DLD1 (cell line): ENCODE results near the gene SERPINH1.

Experiments
- in situ Hi-C: cut with HindIII; loops from 2 replicates; pipeline ENCODE4 v1.10.0; 2017; ENCODE audit warnings: low sequenced_read_pairs

Gene SERPINH1

GRCh38 chr11:75562048-75562835, at the start of gene SERPINH1:
Gene SERPINH1 (plus strand): TSS chr11:75562253. CDS start chr11:75566350, 4,097 bp downstream.
- in situ Hi-C loops: no loop called here

DNA sequence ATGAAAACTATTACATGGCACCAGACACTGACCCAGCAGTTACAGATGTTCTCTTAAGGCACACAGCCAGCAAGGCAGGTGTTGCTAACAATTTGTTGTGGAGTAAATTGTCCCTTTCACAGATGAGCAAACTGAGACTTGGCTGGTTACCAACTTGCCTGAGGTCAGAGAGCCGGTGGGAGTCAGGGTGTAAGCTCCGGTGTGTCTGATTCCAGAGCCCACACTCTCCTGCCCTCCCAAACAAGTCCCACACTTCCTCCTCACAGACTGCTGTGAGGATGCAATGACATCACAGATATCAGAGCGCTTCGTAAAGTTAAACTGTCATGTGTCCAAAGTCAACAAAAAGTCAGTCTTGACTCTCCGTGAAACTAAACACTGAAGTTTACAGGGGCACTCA, 48.8 kb upstream of the SERPINH1 start:
- in situ Hi-C loops: no loop called here

DNA sequence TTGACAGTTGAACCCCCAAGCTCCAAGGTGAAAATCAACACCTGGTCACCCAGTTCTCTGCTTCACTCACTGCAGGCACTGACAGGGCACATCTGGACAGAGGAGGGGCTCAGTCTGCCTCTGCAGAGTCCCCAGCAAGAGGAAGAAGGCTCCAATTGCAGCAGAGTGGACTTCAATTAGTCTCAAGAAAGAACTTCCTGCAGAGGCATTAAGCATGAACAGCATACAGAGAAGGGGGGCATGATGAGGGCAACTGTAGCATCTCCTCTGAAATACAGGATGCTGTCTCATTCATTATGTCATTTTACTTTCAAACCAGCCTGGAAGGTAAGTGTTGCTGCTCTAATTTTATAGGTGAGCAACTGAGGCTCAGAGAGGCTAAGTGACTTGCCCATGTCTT, 47.5 kb upstream of the SERPINH1 start:
- in situ Hi-C loops: no loop called here

GRCh38 chr11:75516140-75516539, 45.9 kb upstream of the SERPINH1 start:
- in situ Hi-C loops: no loop called here

DNA sequence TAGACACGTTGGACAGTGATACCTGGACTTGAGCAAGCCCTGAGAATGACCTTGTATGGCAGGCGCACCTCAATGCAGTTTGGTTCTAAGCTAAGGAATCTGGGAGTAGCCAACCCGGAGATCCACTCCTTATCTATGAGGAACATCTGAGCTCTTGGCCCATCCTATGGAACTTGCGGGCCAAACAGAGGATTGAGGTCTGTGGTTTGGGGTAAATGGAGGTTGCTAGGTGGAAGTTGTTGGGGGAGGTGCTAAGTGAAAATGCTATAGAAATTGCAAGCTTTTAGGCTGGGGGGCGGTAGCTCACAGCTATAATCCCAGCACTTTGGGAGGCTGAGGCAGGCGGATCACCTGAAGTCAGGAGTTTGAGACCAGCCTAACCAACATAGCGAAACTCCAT, 45.2 kb upstream of the SERPINH1 start:
- in situ Hi-C loops: no loop called here

DNA sequence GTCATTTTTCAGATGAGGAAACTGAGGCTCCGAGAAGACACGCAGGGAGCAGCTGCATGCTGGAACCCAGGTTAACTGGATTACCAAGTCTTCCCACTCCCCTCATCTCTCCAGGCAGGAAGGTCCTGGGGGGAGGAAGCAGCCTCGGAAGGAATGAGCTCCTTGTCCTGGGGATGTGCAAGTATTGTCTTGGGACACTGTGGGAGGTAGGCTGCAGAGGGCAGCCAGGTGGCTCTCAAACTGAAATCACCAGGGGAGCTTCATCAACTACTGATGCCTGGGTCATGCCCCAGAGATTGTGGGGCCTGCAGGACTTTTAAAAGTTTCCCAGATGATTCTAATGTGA, 43.9 kb upstream of the SERPINH1 start:
- in situ Hi-C loops: no loop called here

DNA sequence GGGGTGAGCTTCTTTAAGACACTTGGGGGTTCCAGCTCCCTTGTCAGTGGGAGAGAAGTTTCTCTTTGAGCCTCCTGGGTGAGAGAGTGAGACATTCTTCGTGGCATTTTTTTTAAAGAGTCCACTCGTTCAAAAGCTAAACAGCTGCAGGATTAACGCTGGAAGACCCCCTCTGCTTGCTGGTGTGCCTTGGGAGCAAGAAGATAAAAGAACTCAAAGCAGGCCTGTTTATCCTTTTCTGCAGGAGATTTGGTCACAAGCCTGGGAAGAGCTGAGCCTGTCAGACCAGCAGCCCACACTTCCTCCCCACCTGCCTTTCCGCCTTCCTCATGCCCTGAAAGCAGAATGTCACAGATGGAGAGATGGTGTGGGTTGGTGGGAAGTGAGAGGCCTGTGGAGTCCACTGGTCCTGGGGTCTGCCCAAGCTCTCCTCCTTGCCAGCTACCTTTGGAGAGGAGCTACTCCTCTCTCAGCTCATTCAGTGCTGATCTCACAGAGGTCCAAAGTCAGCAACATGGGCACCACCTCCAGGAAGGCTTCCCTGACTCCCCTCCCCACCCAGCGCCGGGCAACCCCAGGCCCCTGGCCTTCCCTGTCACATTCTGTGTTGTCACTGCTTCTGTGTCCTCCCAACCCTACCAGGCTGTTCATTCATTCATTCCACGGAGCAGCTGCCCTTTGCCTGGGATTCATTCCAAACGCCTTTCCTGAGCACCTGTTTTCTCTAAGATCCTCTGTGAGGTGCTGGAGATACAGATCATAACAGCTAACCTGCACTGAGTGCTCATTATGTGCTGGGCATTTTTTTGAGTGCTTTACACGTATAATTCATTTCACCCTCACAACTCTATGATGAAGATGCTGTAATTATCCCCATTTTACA, 43.0 kb upstream of the SERPINH1 start:
- in situ Hi-C loops: no loop called here

DNA sequence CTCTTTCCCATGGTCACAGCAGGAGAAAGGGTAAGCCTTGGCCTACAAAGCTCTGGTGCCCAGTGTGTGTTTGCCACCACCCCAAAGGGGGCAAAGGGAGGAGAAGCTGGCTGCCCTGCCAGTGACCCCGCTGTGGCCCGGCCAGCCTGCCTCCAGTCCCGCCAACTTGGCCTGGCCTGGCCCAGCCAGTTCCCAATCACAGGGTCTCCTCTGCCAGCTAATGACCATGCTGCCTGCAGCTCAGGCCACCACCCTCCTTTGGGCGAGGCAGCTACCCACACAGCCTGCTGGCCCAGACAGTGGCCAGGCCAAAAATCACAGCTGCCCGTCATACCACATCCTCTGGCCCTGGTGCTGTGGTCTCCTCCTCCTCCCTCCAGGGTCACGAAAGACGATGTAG, 41.4 kb upstream of the SERPINH1 start:
- in situ Hi-C loops: loop anchor here (5.0 kb wide), 1 partner anchor 77 kb away; no protein-coding TSS in a partner anchor

DNA sequence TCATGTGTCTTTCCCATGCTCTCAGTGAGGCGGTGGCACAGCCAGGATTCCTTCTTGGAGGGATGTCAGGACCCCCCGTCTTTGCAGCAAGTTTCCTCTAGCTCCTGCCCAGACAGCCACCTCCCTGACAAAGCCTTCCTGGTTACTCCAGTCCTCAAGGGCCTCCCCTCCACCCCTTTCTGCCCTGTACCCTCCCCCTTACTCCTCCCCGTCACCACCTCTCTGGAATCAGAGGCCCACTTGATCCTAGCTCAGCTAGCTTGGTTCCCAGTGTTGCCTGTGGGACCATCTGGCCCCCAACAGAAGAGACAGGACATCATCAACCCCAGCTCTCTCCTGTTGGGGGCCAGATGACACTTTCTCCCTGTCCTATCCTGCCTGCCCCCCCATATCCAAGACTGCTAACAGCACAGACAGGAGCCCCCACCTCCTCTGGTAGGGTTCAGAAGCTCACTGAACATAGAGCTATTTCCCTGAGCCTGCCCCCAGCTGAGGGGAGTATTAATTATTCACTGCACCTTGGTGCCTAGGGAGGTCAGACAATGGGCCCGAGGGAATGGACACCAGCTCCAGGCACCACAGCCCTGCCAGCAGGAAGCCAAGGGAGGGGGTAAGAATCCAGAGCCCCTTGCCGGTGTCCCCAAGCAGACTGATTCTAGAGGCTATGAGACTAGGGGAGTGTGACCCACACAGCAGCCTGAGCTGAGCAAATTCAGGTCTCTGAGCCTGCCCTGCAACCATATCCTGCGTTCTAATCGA, 39.6 kb upstream of the SERPINH1 start:
- in situ Hi-C loops: loop anchor here (5.0 kb wide), 1 partner anchor 75 kb away; no protein-coding TSS in a partner anchor

- in situ Hi-C loops: loop anchor here (5.0 kb wide), 1 partner anchor 74 kb away; no protein-coding TSS in a partner anchor
These were observed 38.9 kb upstream of the SERPINH1 start for GRCh38 chr11:75523189-75523588.

GRCh38 chr11:75523811-75524664, 38.0 kb upstream of the SERPINH1 start:
- in situ Hi-C loops: loop anchor here (5.0 kb wide), 1 partner anchor 73 kb away; no protein-coding TSS in a partner anchor

DNA sequence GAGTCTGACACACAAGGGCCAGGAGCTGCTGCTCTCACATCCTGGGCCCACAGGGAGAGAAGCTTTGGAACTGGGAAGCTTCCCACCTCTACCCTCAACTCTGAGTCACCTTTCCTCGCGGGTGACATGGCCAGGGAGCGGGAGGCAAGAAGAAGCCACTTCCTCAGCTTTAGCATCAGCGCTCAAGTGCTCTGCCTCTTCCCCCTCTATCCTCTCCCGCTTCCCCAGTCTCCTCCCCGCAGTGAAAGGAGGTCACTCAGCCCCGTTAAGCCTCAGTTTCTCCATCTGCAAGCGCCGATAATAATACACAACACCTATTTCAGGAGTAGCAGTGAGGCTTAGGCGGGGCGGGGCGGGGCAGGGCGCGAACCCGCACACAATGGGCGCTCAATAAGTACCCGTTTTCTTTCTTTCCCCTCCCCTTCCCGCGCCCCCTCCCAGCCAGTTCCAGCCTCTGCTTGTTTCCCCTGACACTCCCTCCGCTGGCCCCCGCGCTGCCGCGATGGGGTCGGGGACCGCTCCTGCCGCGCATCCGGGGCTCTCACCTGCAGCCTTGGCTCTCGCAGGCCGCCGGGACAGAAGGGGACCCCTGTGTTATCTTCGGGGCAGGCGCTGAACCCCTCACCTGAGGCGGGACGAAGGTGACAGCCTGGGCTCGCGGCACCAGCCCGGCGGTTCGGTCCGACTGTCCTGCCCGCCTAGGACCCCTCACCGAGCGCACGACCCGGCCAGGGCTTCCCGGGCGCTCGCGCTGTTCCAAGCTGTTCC, 37.2 kb upstream of the SERPINH1 start:
- in situ Hi-C loops: loop anchor here (5.0 kb wide), 1 partner anchor 72 kb away; no protein-coding TSS in a partner anchor

DNA sequence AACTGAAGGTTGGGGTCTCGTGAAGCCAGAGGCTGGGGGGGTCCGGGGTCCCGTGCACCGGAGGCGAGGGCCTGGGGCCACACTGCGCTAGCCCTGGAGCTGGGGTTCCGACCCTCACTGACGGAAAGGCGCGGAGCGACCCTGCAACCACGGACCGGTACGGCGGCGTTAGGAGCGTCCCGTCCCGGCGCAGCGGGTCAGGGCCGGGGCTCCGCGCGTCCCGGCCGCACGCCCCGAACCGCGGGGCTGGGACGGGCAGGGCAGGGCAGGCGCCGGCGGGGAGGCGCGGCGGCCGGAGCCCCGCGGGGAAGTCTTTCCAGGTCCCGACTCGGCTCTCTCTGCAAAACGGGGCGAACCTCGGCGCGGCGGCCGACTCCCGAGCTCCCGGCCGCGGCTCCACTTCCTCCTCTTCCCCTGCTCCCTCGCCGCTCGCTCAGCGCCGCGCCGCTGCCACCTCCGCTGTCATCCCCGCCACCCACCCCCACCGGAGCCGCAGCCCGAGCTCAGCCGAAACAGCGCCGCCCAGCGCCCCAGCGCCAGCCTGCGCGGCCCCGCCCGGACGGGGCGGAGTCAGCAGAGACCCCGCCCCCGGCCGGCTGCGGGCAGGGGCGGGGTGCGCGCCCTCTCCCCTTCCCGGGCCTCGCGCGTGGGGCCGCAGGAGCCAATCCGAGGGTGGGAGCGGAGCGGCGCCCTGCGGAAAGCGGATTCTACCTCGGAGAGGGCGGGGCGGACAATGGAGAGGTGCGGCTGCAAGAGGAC, 36.4 kb upstream of the SERPINH1 start, which contains the start of gene GDPD5:
TSS of gene GDPD5 (minus strand) at position 509 of the 759 bp plus-strand sequence. CDS start 48,206 bp downstream, outside the sequence.
- in situ Hi-C loops: no loop called here

GRCh38 chr11:75526192-75526541, 35.9 kb upstream of the SERPINH1 start:
- in situ Hi-C loops: no loop called here

DNA sequence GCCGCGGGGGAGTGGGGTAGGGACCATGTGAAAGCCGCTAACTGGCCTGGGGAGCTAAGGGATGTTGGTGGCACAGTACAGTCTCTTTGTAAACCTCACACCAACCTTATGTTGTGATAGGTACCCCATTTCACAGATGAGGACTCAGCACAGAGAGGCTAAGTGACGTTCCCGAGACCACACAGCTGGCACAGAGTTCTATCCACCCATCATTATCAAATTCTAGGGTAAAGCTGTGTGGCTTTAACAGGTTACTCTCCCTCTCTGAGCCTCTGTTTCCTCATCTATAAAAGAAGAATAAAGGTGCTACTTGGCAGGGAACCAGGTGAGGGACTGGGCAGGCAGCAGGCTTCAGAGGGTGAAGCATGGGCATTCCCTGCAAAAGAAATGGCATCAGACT, 34.9 kb upstream of the SERPINH1 start:
- in situ Hi-C loops: no loop called here

DNA sequence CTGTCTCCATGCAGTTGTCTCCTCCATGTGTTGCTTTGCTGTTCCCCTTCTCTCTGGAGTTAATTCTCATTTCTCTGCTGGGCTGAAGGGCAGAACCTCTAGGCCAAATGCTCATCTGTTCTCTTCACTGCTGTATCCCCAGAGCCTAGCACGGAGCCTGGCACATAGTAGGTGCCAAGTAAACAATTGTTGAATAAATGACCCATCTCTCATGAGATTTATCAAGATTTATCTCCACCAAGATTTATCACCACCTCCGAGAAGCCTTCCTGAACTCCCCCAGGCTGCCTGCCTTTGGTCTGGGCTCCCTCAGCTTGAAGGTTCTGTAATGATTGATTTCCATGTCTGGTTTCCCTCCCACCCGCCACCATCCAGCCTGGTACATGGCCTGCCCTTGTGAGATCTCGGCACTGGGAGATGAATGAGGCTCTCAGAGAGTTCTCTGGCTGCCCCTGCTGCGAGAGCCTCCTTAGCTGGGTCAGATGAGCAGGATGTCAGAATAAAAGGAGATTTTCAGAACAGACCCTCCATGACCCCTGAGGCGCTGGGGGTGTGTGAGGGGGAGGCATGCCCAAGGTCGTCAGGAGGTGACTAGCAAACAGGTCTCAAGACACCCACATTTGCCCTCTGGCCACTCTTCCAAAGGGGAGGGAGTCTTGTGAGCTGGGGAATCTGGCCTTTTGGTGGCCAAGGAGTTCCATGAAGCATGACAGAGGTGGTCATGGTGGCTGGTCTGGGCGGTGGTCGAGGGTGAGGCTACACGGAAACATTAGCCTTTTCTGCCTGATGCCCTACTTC, 33.9 kb upstream of the SERPINH1 start:
- in situ Hi-C loops: no loop called here

DNA sequence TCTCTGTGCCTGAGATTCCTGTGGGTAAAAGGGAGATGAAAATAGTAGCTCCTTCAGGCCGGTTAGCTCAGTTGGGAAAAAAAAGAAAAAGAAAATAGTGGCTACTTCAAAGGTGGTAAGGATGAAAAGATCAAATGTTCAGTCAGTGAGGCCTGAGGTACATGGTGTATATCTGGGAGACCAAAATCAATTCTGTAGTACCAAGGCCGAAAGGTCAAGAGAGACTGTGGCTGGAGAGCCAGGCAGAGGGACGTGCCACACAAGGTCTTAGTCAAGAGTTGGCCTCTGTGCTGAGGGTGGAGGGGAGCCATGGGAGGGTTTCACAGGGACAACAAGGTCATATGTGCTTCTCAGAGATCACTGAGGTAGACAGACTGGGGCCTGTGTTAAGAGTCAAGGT, 31.5 kb upstream of the SERPINH1 start:
- in situ Hi-C loops: loop anchor here (5.0 kb wide), 1 partner anchor 88 kb away; no protein-coding TSS in a partner anchor

- in situ Hi-C loops: loop anchor here (5.0 kb wide), 1 partner anchor 89 kb away; no protein-coding TSS in a partner anchor
These were observed 30.7 kb upstream of the SERPINH1 start for GRCh38 chr11:75531325-75531724.
